Sigmoid colon (tissue), 4 donors: ENCODE measurements around the gene SMDT1.
"Not testable (repeated sequence)": the region's sequence is repeated elsewhere in the genome, so short reads cannot be mapped to it uniquely, and the experiment has no call there.

Experiments
- EP300 ChIP-seq, 4 donors: sonication (generic); formaldehyde crosslinking; IDR thresholded peaks; one replicate each; pipeline ENCODE4 v1.6.1; 2017; ENCODE audit warnings: antibody characterized with exemption in 4 of 4
- POLR2A ChIP-seq, 2 donors: fragments of 450-650 bp; IDR thresholded peaks; one replicate each; pipeline ENCODE4 v1.6.1; 2016; ENCODE audit warnings: antibody characterized with exemption in 2 of 2, mild to moderate bottlenecking in 2 of 2, moderate library complexity in 2 of 2

GRCh38 chr22:42112793-42113192 lies 33.3 kb downstream of the SMDT1 start:
- not testable (repeated sequence) for TF ChIP-seq EP300, POLR2A (IDR thresholded peaks at IDR 0.05)
